GM18873 (cell line): ENCODE data around the gene LMO7.

Source experiments
- ATAC-seq: cut with Tn5 transposase; IDR thresholded peaks from one replicate; pipeline ENCODE4 v1.9.1; 2021; ENCODE audit warnings: mild to moderate bottlenecking, moderate library complexity, moderate number of reproducible peaks; ENCODE audit not compliant: unreplicated experiment, low FRiP score

Gene LMO7

DNA sequence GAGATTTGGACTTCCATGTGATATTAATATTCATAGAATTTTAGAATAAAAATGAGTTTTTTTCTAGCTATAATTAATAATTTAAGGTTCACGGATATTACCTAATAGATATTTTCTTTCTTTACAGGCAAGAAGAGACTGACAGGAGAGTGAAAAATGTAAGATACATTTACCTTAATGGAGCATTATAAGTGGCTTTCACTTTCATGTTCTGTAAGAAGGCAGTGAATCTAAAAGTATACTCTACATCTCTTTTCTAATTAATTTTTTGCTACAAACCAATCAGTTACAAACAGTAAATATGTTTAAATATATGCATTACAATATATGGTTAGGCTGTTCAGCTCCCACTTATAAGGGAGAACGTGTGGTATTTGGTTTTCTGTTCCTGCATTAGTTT lies 159.1 kb downstream of the LMO7 start:
- ATAC-seq, result no peak

GRCh38 chr13:75796825-75797224 lies 160.7 kb downstream of the LMO7 start:
- ATAC-seq, result no peak

DNA sequence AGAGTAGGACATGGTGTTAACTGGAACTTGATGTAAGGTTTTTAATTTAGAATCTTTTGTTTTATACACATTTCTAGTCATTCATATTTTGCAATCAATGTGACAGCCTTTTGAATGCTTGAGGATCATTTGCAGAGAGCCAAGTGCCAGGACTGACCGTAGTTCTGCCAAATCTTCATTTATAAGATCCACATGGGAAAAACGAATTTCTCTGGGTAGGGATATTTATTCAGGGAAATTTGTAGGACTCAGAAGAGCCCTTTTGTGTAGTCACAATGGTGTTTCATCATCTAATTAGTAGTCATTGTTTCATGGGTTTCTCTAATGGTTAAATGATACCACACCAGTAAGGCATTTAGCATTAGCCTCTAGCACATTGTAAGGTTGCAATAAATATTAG lies 161.1 kb downstream of the LMO7 start:
- no peak for ATAC-seq

- no peak for ATAC-seq
These were observed 161.6 kb downstream of the LMO7 start for GRCh38 chr13:75797719-75798118.

- ATAC-seq, result no peak
These were observed 162.5 kb downstream of the LMO7 start for GRCh38 chr13:75798353-75799255.

DNA sequence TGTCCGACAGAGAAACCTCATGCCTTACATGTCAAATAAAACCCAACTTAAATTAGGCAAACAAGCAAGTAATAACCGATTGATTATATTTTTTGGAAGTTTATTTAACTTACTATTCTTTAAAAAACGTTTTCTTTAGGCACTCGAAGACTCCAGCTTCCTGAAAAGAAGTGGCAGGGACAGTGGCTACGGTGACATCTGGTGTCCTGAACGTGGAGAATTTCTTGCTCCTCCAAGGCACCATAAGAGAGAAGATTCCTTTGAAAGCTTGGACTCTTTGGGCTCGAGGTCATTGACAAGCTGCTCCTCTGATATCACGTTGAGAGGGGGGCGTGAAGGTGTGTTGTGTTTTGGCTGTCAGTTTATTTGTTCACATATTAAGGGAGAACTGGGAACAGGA lies 164.4 kb downstream of the LMO7 start:
- ATAC-seq, result no peak

- ATAC-seq, result no peak
These were observed 165.3 kb downstream of the LMO7 start for GRCh38 chr13:75801388-75801945.

DNA sequence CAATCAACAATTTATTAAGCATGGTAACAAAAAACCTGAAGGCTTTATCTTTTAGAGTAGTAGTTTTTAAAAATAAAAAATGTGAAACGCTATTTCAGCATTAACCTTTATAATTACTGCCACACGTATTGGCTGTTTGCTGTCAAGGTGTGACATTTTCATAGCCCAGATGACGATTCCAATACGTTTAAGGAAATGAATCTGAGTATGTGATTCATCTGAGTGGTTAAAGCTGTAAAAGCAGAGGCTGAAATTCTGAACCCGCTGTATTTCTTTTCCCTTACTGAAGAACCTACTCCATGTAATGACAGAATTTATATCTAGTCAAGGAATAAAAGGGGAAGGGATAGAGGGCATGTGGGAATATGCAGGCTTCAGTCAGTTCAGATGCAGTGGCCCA lies 166.0 kb downstream of the LMO7 start:
- ATAC-seq, result no peak

- ATAC-seq, result peak; percentile 46
These were observed 167.1 kb downstream of the LMO7 start for GRCh38 chr13:75803164-75803611.

- no peak for ATAC-seq
These were observed 167.9 kb downstream of the LMO7 start for GRCh38 chr13:75804054-75804453.

DNA sequence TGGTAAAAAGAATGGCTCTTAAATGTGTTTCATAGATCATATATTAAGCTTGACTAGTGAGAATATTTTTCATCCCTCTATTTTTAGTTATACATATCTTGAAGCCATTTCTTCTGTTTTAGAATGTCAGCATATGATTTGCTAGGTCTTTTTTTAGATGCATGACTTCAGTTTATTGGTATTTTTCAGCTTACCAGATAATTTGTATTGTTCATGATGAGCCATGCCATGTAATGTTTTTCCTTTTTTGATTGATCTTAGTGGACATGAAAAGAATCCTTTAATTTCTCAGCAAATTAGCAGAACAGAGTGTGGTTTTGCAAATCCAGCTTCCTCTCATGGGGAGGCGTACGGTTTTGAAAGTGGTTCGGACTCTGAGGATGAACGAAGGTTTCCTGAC lies 168.5 kb downstream of the LMO7 start:
- no peak for ATAC-seq

DNA sequence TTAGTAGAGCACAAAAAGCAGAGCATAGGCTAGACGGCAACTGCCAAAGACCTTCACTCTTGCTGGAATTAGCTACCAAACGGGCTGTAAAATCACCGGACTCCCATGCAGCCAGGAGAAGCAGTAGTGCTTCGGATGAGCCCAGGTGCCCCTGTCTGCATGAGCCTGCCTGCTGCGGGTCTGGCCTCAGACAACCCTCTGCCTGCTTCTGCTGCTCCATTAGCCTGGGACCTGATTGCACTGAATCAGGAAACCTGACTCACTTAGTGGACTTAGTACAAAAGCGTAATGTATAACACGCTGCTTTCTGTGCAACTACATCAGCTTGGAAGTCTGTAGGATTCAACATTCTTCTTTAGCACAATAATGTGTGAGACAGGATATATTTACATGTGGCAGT lies 170.0 kb downstream of the LMO7 start:
- no peak for ATAC-seq

DNA sequence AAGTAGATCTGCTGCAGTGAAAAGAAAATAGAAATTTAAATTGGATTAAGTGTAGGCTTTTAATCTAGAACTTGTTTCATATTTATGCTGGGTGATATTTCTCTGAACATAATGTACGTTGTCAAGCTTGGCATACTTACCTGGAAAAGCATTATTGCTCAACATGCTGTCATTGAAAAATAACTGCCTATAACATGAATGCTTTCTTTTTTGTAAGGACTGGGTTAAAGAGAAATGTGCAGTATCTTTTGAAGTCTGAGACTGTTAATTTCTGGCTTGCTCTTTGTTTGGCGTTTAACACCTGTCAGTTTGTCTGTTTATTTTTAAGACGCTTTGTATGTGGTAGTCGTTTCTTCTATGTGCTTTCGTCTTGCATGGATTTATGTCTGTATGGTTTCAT lies 175.2 kb downstream of the LMO7 start:
- ATAC-seq, result no peak

- ATAC-seq, result no peak
These were observed 175.7 kb downstream of the LMO7 start for GRCh38 chr13:75811841-75812240.

DNA sequence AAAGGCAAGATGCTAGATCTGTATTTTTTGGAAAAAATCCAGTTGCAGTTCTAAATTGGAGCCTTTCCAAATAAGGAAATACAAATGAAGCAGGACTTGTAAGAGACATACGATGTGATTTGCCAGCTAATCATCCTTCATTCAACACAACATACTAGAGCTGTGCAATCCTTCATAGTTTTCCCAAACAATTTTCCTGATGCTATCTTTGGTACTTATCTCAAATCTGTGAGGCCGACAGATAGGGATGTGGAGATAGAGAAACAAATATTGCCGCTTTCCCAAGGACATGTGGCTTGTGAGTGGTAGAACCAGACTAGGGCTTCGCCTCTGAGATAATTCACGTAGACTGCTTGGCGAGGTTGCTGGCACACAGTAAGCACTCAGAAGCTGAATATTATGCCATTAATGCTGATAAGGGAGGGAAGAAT lies 176.6 kb downstream of the LMO7 start:
- no peak for ATAC-seq

- no peak for ATAC-seq
These were observed 177.2 kb downstream of the LMO7 start for GRCh38 chr13:75813323-75813722.

DNA sequence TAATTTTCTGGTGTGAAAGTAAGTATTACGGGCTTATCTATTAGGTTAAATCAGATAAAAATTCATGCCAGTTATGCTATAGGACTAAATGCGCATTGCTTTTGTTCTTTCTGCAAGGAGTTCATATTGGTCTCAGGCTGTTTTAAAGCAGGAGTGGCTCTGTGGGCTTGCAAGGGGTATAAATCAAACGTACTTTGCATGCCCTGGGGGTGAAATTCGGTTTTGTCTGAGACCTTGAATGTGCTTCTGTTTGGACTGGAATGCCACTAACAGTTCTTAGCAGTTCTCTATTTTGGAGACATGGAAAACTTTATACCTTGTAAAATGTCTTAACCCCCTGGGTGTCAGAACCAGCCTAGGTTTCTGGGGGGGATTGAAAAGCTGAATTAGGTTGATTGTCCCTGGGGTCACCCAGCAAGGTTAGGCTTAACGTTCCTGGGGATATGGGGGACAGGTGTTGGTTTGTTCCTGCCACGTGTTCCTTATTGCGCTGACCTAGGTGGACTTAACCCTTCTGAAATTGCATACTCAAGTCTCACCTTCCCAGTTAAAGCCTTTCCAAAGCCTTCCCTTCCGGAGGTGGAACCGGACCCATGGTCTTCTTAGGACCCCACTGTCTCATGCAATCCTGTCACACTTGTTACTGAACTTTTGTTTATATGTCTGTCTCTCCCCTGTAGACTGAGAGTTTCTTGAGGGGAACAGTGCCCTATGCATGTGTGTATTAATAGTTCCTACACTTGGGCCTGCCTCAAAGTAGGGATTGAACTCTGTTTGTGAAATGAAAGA lies 182.2 kb downstream of the LMO7 start:
- ATAC-seq, result no peak

- no peak for ATAC-seq
These were observed 182.8 kb downstream of the LMO7 start for GRCh38 chr13:75818968-75819225.

- ATAC-seq, result no peak
These were observed 189.0 kb downstream of the LMO7 start for GRCh38 chr13:75825161-75825560.

DNA sequence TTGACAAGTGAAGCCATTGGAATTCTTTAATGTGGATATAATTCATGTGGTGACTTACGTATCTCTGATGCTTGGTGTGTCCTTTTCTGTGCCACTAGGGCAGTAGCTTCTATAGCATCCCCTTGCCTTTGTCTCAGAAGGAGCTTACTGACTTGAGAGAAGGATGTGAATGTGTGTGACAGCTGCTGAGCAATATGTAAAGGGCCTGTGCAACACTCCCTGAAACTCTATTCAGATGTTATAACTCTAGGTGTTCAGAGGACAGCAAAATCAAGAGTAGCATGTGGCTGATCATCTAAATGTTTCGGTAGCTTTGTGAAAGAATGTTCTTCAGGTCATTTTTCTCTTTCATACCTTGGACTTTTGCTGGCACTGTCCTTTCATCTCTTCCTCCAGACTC lies 189.5 kb downstream of the LMO7 start:
- ATAC-seq, result no peak

GRCh38 chr13:75826391-75826790 lies 190.3 kb downstream of the LMO7 start:
- ATAC-seq, result no peak

- ATAC-seq, result no peak
These were observed 193.7 kb downstream of the LMO7 start for GRCh38 chr13:75829830-75830229.
